Muscle layer of duodenum (tissue), 2 donors: ENCODE measurements around the gene PCDH15.
"Not testable (repeated sequence)": the region's sequence is repeated elsewhere in the genome, so short reads cannot be mapped to it uniquely, and the experiment has no call there.

ENCODE experiments used
- H3K27ac ChIP-seq: one replicate; pipeline ENCODE4 v1.7.0; 2013; ENCODE audit warnings: mild to moderate bottlenecking, low read length
- H3K27me3 ChIP-seq: one replicate; pipeline ENCODE4 v1.7.0; 2013; ENCODE audit warnings: low read depth, mild to moderate bottlenecking, control low read depth, low read length
- H3K36me3 ChIP-seq, 2 donors: one replicate each; pipeline ENCODE4 v1.7.0; 2013; ENCODE audit warnings: low read length in 2 of 2, control low read depth in 1 of 2, mild to moderate bottlenecking in 1 of 2; ENCODE audit not compliant: insufficient read depth in 2 of 2, control insufficient read depth in 1 of 2
- H3K4me1 ChIP-seq, 2 donors: one replicate each; pipeline ENCODE4 v1.7.0; 2013; ENCODE audit warnings: low read length in 2 of 2, mild to moderate bottlenecking in 2 of 2, control low read depth in 1 of 2, moderate library complexity in 1 of 2; ENCODE audit not compliant: insufficient read depth in 2 of 2, control insufficient read depth in 1 of 2
- H3K4me3 ChIP-seq, 2 donors: one replicate each; pipeline ENCODE4 v1.7.0; 2013; ENCODE audit warnings: low read length in 2 of 2, low read depth in 1 of 2, mild to moderate bottlenecking in 1 of 2
- H3K9me3 ChIP-seq, 2 donors: one replicate each; pipeline ENCODE4 v1.7.0; 2013; ENCODE audit warnings: low read length in 2 of 2, control low read depth in 1 of 2, mild to moderate bottlenecking in 1 of 2; ENCODE audit not compliant: control insufficient read depth in 1 of 2
- donor health status: healthy.

The PCDH15 gene

GRCh38 chr10:53978301-53978700 lies 822.7 kb downstream of the PCDH15 start:
- Histone ChIP-seq H3K27ac (no peak overlapping the region), H3K9me3 (no peaks in the 10 kb centered on the region)

GRCh38 chr10:53977267-53977666 lies 823.8 kb downstream of the PCDH15 start:
- Histone ChIP-seq H3K36me3 (no peaks in the 10 kb centered on the region), H3K4me1 (no peaks in the 10 kb centered on the region), H3K9me3 (no peaks in the 10 kb centered on the region), H3K27me3 (no peaks in the 10 kb centered on the region), H3K27ac (no peak overlapping the region), H3K4me3 (no peak overlapping the region)

More at GRCh38 chr10:53978301-53978700, 822.7 kb downstream of the PCDH15 start:
- H3K4me3 ChIP-seq: no peak overlapping the region
- H3K27me3 ChIP-seq: no peaks in the 10 kb centered on the region
- no peaks in the 10 kb centered on the region for H3K36me3 ChIP-seq
- no peaks in the 10 kb centered on the region for H3K4me1 ChIP-seq

GRCh38 chr10:53957401-53957800 lies 843.6 kb downstream of the PCDH15 start:
- no peaks in the 10 kb centered on the region for H3K27me3 ChIP-seq
- no peaks in the 10 kb centered on the region for H3K36me3 ChIP-seq
- H3K9me3 ChIP-seq: peaks cover 0 to 2% of the 10 kb centered on the region in 2 donors
- no peaks in the 10 kb centered on the region for H3K4me1 ChIP-seq
- H3K4me3 ChIP-seq: no peak overlapping the region
- H3K27ac ChIP-seq: no peak overlapping the region

GRCh38 chr10:53955091-53955490 lies 845.9 kb downstream of the PCDH15 start:
- H3K4me3 ChIP-seq: no peak overlapping the region
- peaks cover 0 to 2% of the 10 kb centered on the region in 2 donors for H3K9me3 ChIP-seq
- no peaks in the 10 kb centered on the region for H3K36me3 ChIP-seq
- no peaks in the 10 kb centered on the region for H3K27me3 ChIP-seq
- H3K4me1 ChIP-seq: no peaks in the 10 kb centered on the region
- no peak overlapping the region for H3K27ac ChIP-seq

DNA sequence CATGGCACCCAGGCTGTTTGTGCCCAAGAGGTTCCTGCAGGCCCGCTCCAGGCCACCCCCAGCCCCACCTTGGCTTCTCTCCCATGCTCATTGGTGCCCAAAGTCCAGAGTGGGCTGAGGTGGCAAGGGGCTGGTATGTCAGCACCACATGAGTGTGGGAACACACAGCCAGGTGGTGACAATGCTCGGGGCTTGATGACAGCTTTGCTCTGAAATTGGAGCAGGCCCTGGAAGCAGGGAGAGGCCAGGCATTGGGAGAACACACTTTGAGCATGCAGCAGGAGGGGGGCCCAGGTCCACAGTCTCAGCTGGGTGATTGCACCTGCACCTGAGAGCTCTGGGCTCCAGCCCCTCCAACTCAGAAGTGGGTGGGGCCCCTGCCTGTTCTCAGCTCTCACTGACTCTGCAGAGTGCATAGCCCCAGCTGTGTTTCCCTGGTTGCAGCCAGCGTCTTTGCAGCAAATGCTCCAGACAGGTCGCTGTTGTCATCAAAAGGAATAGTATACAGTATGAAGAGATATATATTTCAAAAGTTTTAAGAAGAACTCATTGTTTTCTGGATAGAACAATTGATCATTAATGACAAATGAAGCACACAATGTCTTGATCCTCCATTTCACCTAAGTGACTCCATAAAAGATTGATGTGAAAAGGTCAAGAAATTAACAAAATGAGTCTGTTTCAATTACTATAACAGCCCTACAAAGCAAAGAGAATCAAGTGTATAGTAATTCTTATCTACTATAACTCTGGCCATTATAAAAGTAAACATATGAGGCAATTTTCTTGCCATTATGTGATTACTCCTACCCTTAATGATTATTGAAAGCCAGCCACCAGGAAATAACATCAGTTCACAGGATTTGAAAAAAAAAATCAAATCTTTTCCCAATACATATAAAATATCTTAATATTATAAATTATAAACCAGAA lies 848.1 kb downstream of the PCDH15 start:
- no peak overlapping the region for H3K27ac ChIP-seq
- no peaks in the 10 kb centered on the region for H3K27me3 ChIP-seq
- H3K9me3 ChIP-seq: peaks cover 0 to 2% of the 10 kb centered on the region in 2 donors
- no peaks in the 10 kb centered on the region for H3K36me3 ChIP-seq
- H3K4me1 ChIP-seq: no peaks in the 10 kb centered on the region
- H3K4me3 ChIP-seq: no peak overlapping the region

DNA sequence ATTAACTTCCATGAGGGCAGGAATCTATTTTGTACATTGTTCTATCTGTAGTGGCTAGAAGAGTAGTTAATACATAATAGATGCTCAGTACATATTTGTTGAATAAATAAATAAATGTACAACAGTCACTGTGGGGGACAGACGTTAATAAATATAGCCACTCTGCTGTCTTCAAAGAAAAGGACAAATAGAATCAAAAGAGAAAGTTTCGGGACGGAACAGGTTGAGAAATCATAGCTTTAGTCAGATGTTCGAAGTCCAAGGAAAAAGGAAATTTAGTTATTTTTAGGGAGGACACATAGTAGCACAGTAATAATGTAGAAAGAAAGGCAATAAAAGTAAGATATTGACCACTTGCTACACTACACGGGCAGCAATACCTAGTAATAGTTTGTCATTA lies 861.4 kb downstream of the PCDH15 start:
- H3K4me3 ChIP-seq: no peak overlapping the region
- no peak overlapping the region for H3K27ac ChIP-seq
- H3K36me3 ChIP-seq: no peaks in the 10 kb centered on the region
- no peaks in the 10 kb centered on the region for H3K27me3 ChIP-seq
- no peaks in the 10 kb centered on the region for H3K4me1 ChIP-seq
- H3K9me3 ChIP-seq: no peaks in the 10 kb centered on the region

GRCh38 chr10:53930648-53931047 lies 870.4 kb downstream of the PCDH15 start:
- no peaks in the 10 kb centered on the region for H3K9me3 ChIP-seq
- H3K27me3 ChIP-seq: no peaks in the 10 kb centered on the region
- no peak overlapping the region for H3K27ac ChIP-seq
- H3K36me3 ChIP-seq: no peaks in the 10 kb centered on the region
- H3K4me1 ChIP-seq: no peaks in the 10 kb centered on the region
- no peak overlapping the region for H3K4me3 ChIP-seq

GRCh38 chr10:53924051-53924700 lies 876.9 kb downstream of the PCDH15 start:
- H3K27me3 ChIP-seq, H3K4me3 ChIP-seq, H3K9me3 ChIP-seq, H3K4me1 ChIP-seq, H3K36me3 ChIP-seq, H3K27ac ChIP-seq: not testable (repeated sequence)

DNA sequence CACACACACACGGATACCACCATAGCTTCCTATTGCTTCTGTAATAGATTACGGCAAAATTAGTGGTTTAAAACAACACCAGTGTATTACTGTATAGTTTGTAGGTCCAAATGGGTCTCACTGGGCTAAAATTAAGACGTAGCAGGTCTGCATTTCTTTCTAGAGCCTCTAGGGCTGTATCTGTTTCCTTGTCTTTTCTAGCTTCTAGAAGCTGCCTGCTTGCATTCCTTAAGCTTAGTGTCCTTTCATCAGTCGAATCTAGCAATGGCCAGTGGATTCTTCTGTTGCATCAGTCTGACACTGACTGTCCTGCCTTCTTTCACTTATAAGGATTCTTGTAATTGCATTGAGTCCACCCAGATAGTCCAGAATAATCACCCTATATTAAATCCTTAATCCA lies 882.3 kb downstream of the PCDH15 start:
- Histone ChIP-seq H3K4me3 (no peak overlapping the region), H3K27ac (no peak overlapping the region), H3K36me3 (no peaks in the 10 kb centered on the region), H3K9me3 (no peaks in the 10 kb centered on the region), H3K4me1 (no peaks in the 10 kb centered on the region), H3K27me3 (no peaks in the 10 kb centered on the region)

- no peak overlapping the region for H3K27ac ChIP-seq
- peaks cover 0 to 6% of the 10 kb centered on the region in 2 donors for H3K4me1 ChIP-seq
- H3K9me3 ChIP-seq: no peaks in the 10 kb centered on the region
- no peaks in the 10 kb centered on the region for H3K36me3 ChIP-seq
- H3K27me3 ChIP-seq: no peaks in the 10 kb centered on the region
- no peak overlapping the region for H3K4me3 ChIP-seq
Observed at GRCh38 chr10:53909791-53910190, 891.2 kb downstream of the PCDH15 start.

- Histone ChIP-seq H3K27me3 (no peaks in the 10 kb centered on the region), H3K36me3 (no peaks in the 10 kb centered on the region), H3K4me1 (peaks cover 0 to 6% of the 10 kb centered on the region in 2 donors), H3K9me3 (no peaks in the 10 kb centered on the region), H3K27ac (no peak overlapping the region), H3K4me3 (no peak overlapping the region)
Observed at GRCh38 chr10:53904506-53905241, 896.4 kb downstream of the PCDH15 start.
